ENCODE results near the gene CLEC2D.

DNA sequence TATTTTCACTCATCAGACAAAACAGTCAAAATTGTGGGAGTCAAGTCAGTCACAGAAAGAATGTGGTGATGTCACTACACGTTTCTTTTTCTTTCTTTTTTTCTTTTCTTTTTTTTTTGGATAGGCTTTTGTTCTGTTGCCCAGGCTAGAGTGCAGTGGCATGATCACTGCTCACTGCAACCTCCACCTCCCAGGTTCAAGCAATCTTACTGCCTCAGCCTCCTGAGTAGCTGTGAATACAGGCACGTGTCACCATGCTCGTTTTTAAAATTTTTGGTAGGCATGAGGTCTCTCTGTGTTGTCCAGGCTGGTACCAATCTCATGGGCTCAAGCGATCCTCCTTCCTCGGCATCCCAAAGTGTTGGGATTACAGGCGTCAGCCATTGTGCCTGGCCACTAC is 61.1 kb downstream of the CLEC2D start:
- TF ChIP-seq, protein P1, sequence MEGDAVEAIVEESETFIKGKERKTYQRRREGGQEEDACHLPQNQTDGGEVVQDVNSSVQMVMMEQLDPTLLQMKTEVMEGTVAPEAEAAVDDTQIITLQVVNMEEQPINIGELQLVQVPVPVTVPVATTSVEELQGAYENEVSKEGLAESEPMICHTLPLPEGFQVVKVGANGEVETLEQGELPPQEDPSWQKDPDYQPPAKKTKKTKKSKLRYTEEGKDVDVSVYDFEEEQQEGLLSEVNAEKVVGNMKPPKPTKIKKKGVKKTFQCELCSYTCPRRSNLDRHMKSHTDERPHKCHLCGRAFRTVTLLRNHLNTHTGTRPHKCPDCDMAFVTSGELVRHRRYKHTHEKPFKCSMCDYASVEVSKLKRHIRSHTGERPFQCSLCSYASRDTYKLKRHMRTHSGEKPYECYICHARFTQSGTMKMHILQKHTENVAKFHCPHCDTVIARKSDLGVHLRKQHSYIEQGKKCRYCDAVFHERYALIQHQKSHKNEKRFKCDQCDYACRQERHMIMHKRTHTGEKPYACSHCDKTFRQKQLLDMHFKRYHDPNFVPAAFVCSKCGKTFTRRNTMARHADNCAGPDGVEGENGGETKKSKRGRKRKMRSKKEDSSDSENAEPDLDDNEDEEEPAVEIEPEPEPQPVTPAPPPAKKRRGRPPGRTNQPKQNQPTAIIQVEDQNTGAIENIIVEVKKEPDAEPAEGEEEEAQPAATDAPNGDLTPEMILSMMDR (conservative IDR thresholded peaks at IDR 0.05): no peak
- no peak for TF ChIP-seq EZH2 (IDR thresholded peaks at IDR 0.05; ENCODE audit: low read depth)

All from PC-9 (cell line).